Transverse colon (tissue), 4 donors: ENCODE data around the gene TPP1. TPM values are rescaled to one million over a fixed set of nuclear protein-coding genes. Genes with fewer than 3 reads are reported as not detected.
A peak's percentile ranks its signal among the peaks of the same experiment; 100 is the strongest.

Experiments
- DNase-seq: peaks from one replicate; pipeline ENCODE4 v3.0.0-alpha.2; 2019
- H3K27ac ChIP-seq, 4 donors: fragments of 200-600 bp; sonication (generic); 2 replicates each; pipeline ENCODE4 v1.5.1; 2016 to 2018; ENCODE audit warnings: inconsistent platforms in 4 of 4
- H3K27me3 ChIP-seq: fragments of 200-600 bp; sonication (generic); 2 replicates; pipeline ENCODE4 v1.5.1; 2017; ENCODE audit warnings: inconsistent platforms
- H3K36me3 ChIP-seq, 4 donors: fragments of 200-600 bp; sonication (generic); 2 replicates each; pipeline ENCODE4 v1.5.1; 2017 to 2019; ENCODE audit warnings: inconsistent platforms in 4 of 4
- H3K4me1 ChIP-seq, 4 donors: fragments of 200-600 bp; sonication (generic); 2 replicates each; pipeline ENCODE4 v1.5.1; 2017 to 2020; ENCODE audit warnings: inconsistent platforms in 4 of 4
- H3K4me3 ChIP-seq, 4 donors: fragments of 200-600 bp; sonication (generic); 1 replicate in 1 of 4; 2 replicates in 3 of 4; pipeline versions ENCODE4 v1.5.1 to v1.6.1; 2017 to 2019; ENCODE audit warnings: inconsistent platforms in 4 of 4
- H3K9me3 ChIP-seq, 2 donors: fragments of 200-600 bp; sonication (generic); 2 replicates each; pipeline ENCODE4 v1.5.1; 2017 to 2019; ENCODE audit warnings: inconsistent platforms in 2 of 2
- CTCF ChIP-seq, 5 experiments: fragments of 200-600 bp in 3 of 5; fragments of 450-650 bp in 2 of 5; sonication (generic) in 3 of 5; IDR thresholded peaks; 1 replicate in 2 of 5; 2 replicates in 3 of 5; pipeline ENCODE4 v1.5.1; 2016 to 2017; ENCODE audit warnings: antibody characterized with exemption in 5 of 5, inconsistent platforms in 3 of 5, mild to moderate bottlenecking in 2 of 5, moderate library complexity in 1 of 5
- EP300 ChIP-seq: sonication (generic); formaldehyde crosslinking; IDR thresholded peaks from one replicate; pipeline ENCODE4 v1.6.1; 2017; ENCODE audit warnings: antibody characterized with exemption, low read depth
- POLR2A ChIP-seq: fragments of 450-650 bp; IDR thresholded peaks from one replicate; pipeline ENCODE4 v1.6.1; 2016; ENCODE audit warnings: antibody characterized with exemption, mild to moderate bottlenecking, moderate library complexity
- POLR2AphosphoS5 ChIP-seq, 3 donors: sonication (generic); formaldehyde crosslinking; IDR thresholded peaks; one replicate each; pipeline ENCODE4 v1.6.1; 2016; ENCODE audit warnings: antibody characterized with exemption in 3 of 3
- WGBS, 2 donors: methylation state at CpG; one replicate each; pipeline ENCODE4 v1.1.5; 2018; ENCODE audit warnings: low coverage in 1 of 2; 5-methylcytosine and 5-hydroxymethylcytosine counted together
- in situ Hi-C, 4 donors: fragments of 200-750 bp; cut with MboI; loops; one replicate each; pipeline versions ENCODE4 v1.15.0 to v1.15.1; 2017; ENCODE audit warnings: low sequenced_read_pairs in 3 of 4, low pct_ligation_motif_present in 1 of 4, low pct_unique_long_range_greater_than_20kb in 1 of 4
- intact Hi-C: fragments of 100-400 bp; cut with DNase I; formaldehyde crosslinking; loops from one replicate; pipeline ENCODE4 v1.15.1; 2023; ENCODE audit warnings: low total_unique reads
- total RNA-seq, 4 donors: library from RNA; depleted of rRNA; stranded (reverse); fragments of >200 nt; gene quantifications; one replicate each; pipeline ENCODE4 v1.1.0, GENCODE V29; 2016

The TPP1 gene
- total RNA-seq, 4 donors from 2014 or later, result 64.0 to 114 (median 74.0) TPM

DNA sequence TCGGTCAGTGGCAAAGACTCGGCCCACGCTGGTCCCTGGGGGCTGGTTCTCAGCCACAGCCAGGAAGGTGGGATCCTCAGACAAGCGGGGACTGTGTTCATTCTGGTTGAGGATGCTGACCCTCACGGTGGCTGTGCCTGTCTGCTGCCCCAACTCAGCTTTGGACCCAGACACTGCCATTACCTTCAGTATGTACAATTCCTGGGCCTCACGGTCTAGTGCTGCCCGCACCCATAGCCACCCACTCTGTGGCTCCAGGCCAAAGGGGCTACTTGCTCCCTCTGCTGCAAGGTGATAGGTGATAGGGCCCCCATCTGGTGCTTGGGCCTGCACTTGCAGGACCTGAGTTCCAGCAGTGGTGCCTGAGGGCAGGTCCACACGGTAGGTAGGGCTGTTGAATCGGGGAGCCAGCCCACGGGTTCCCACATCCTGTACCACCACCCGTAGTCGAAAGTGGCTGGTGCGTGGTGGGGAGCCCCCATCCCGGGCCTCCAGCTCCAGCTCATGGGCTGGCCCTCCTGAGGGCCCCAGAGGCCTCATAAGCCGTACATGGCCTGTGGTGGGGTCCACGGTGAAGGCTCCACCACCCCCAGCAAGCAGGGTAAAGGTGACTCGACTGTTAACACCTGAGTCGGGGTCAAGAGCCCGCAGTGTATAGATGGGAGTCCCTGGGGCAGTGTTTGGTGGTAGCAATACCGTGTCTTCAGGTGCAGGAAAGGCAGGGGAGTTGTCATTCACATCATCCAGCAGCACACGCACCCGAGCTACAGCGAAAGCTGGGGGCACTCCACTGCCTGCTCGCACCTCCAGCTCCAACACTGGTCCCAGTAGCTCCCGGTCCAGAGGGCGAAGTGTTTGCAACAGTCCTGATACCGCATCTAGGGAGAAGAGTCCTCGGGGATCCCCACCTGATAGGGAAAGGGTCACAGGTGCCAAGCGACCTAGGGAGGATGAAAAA lies 13.2 kb upstream of the TPP1 start:
- no peak for DNase-seq
- peaks cover 14 to 27% (median 16%) of the 10 kb centered on the region in 4 donors for H3K4me1 ChIP-seq
- H3K36me3 ChIP-seq, result no peaks in the 10 kb centered on the region
- no peaks in the 10 kb centered on the region for H3K27me3 ChIP-seq
- H3K4me3 ChIP-seq, result no peak overlapping the region
- no peak overlapping the region for H3K27ac ChIP-seq
- 91 to 92% methylated on average over 4 to 29 of the region's 29 CpGs for WGBS, 2 donors
- TF ChIP-seq CTCF (IDR thresholded peaks at IDR 0.05) (no peak), EP300 (no peak), POLR2A (no peak), POLR2AphosphoS5 (IDR thresholded peaks at IDR 0.05) (no peak)
- in situ Hi-C loops, result no loop called here
- H3K9me3 ChIP-seq, result no peaks in the 10 kb centered on the region
- intact Hi-C loops, result no loop called here

GRCh38 chr11:6631361-6631890 lies 12.2 kb upstream of the TPP1 start:
- Histone ChIP-seq H3K9me3 (no peaks in the 10 kb centered on the region), H3K27me3 (no peaks in the 10 kb centered on the region), H3K4me3 (no peak overlapping the region), H3K4me1 (peaks cover 14 to 18% (median 16%) of the 10 kb centered on the region in 4 donors), H3K27ac (no peak overlapping the region), H3K36me3 (no peaks in the 10 kb centered on the region)
- intact Hi-C loops, result no loop called here
- DNase-seq, result no peak
- in situ Hi-C loops, result no loop called here
- TF ChIP-seq POLR2A (no peak), POLR2AphosphoS5 (IDR thresholded peaks at IDR 0.05) (no peak), EP300 (no peak), CTCF (IDR thresholded peaks at IDR 0.05) (no peak)
- 85 to 87% methylated on average over 3 to 11 of the region's 11 CpGs for WGBS, 2 donors

DNA sequence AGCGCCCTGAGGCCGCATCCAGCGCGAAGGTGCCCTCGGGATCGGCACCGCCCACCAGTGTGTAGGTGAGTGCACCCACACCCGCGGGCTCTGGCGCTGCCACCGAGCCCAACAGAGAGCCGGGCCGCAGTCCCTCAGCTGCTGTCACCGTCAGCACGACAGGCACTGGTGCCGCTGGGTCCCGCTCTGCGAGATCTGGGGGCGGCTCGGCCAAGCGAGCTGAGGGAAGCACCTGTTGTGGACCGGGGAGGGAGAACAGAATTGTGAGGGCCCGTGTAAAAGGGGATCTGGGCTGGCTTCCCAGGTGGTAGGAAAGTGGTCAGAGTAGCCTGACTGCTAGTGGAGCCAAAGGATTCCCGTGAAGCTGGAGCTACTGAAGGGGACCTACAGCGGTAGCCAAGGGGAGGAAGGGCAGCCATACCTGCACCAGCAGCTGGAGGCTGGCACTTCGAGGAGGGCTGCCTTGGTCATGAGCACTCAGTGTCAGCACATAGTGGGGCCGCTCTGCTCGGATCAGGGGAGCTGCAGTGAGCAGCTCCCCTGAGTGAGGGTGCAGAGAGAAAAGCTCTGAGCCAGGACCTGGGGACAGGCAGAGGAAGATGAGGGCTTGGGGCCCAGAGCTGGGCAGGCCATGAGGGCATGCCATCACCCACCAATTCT lies 11.5 kb upstream of the TPP1 start:
- Histone ChIP-seq H3K9me3 (no peaks in the 10 kb centered on the region), H3K36me3 (no peaks in the 10 kb centered on the region), H3K27ac (no peak overlapping the region), H3K27me3 (no peaks in the 10 kb centered on the region), H3K4me3 (peak overlapping the region in 3 of 4 donors; percentile 4 to 36 (median 29)), H3K4me1 (peaks cover 9 to 13% (median 11%) of the 10 kb centered on the region in 4 donors)
- in situ Hi-C loops (no loop called here), intact Hi-C loops (no loop called here)
- no peak for DNase-seq
- WGBS, 2 donors, result 85% methylated on average over 26 of the region's 28 CpGs; no CpG with 5 or more reads in 1 of the 2 donors
- no peak for TF ChIP-seq POLR2AphosphoS5 (IDR thresholded peaks at IDR 0.05)
- TF ChIP-seq EP300, result no peak
- no peak for TF ChIP-seq POLR2A
- TF ChIP-seq CTCF (IDR thresholded peaks at IDR 0.05), result no peak
